ENCODE measurements around the gene CASTOR2.
"Not testable (repeated sequence)": the region's sequence is repeated elsewhere in the genome, so short reads cannot be mapped to it uniquely, and the experiment has no call there.

GRCh38 chr7:74964511-74965119 lies at the start of gene CASTOR2:
- TF ChIP-seq, protein P1, sequence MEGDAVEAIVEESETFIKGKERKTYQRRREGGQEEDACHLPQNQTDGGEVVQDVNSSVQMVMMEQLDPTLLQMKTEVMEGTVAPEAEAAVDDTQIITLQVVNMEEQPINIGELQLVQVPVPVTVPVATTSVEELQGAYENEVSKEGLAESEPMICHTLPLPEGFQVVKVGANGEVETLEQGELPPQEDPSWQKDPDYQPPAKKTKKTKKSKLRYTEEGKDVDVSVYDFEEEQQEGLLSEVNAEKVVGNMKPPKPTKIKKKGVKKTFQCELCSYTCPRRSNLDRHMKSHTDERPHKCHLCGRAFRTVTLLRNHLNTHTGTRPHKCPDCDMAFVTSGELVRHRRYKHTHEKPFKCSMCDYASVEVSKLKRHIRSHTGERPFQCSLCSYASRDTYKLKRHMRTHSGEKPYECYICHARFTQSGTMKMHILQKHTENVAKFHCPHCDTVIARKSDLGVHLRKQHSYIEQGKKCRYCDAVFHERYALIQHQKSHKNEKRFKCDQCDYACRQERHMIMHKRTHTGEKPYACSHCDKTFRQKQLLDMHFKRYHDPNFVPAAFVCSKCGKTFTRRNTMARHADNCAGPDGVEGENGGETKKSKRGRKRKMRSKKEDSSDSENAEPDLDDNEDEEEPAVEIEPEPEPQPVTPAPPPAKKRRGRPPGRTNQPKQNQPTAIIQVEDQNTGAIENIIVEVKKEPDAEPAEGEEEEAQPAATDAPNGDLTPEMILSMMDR (conservative IDR thresholded peaks at IDR 0.05; ENCODE audit: low read length): not testable (repeated sequence)
- TF ChIP-seq EZH2phosphoT487 (IDR thresholded peaks at IDR 0.05; ENCODE audit: borderline replicate concordance): not testable (repeated sequence)

All from Loucy (cell line).